ENCODE measurements around the gene CDADC1. TPM values are rescaled to one million over a fixed set of nuclear protein-coding genes. Genes with fewer than 3 reads are reported as not detected.

Gene CDADC1
- total and polyA plus RNA-seq, 11 donors: 2.8 to 10.8 (median 10.2) TPM

DNA sequence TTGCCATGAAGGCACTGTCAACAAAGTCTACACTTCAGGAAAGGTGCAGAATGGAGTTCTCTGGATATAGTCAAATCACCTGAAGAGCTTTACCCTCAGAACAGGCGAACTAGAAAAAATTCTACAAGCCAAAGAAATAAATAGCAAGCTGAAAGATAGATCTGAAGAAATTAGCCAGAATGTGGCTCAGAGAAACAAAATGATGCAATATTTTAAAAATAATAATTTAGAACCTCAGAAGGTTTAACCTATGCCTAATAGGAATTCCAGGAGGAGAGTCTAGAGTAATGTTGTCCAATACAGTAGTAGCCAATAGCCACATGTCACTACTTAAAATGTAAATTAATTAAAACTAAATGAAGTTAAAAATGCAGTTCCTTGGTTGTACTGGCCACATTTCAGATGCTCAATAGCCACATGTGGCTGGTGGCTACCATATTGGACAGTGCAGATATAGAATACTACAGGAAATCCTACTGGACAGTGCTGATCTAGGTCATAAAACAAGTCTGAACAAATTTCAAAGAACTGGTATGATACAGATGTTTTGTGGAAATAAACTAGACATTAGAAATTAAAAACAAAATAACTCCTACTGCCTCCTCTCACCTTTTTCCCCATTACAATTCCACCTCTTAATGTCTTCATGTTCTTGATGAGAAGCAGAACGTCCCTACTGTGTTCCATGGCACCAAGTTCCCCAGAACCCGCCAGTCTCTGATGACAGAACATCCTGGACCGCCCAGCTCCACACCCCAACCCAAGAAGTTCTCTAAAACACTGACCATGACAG lies 679 bp upstream of the CDADC1 start:
- Histone ChIP-seq H3K4me3 (peak overlapping the region; percentile 62 to 97 (median 84)), H3K27me3 (no peaks in the 10 kb centered on the region), H3K9me3 (no peaks in the 10 kb centered on the region), H3K27ac (peak overlapping the region; percentile 74 to 93 (median 90)), H3K4me1 (peaks cover 0 to 34% (median 14%) of the 10 kb centered on the region in 12 donors), H3K36me3 (peaks cover 0 to 28% (median 5%) of the 10 kb centered on the region in 9 donors)
- intact Hi-C loops (cut with DNase I): loop anchor here in 2 of 10 donors (5.0 to 10.0 kb wide), 2 partner anchors 195 to 272 kb away; partner anchors contain the start of genes CAB39L (in 1 of the 2), FNDC3A (in 1 of the 2) and SETDB2 (in 1 of the 2)
- TF ChIP-seq POLR2A (IDR thresholded peaks at IDR 0.05): no peak
- ATAC-seq: peak; percentile 76 to 80 (median 76)
- 25 to 26% (median 25%) methylated on average over 4 of the region's 4 CpGs for WGBS, 4 donors
- no peak for DNase-seq

DNA sequence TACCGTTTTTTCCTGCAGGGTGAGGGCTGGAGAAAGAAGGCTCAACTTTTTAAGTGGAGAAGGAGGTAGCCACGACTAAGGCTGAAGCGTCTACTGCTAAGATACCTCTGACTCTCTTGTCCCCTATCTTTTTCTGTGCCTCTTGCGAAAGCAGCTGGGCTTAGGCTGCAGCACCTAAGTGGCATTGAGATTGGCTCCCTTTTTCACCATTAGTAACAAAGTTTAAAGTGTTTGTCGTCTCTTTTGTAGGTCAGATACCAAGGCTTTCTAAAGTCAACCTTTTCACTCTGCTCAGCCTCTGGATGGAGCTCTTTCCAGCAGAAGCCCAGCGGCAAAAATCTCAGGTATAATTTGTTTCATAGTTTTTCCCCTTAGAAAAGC lies 887 bp downstream of the CDADC1 start:
- WGBS, 4 donors: 5 to 8% (median 6%) methylated on average over 6 of the region's 6 CpGs
- ATAC-seq (peak in 3 of 4 donors; percentile 1 to 21 (median 20)), DNase-seq (no peak)
- peaks cover 0 to 34% (median 7%) of the 10 kb centered on the region in 9 donors for H3K36me3 ChIP-seq
- intact Hi-C loops (cut with DNase I): loop anchor here in 2 of 10 donors (5.0 to 10.0 kb wide), 2 partner anchors 194 to 274 kb away; partner anchors contain the start of genes CAB39L (in 1 of the 2), FNDC3A (in 1 of the 2) and SETDB2 (in 1 of the 2)
- peak overlapping the region; percentile 62 to 97 (median 84) for H3K4me3 ChIP-seq
- peaks cover 0 to 40% (median 14%) of the 10 kb centered on the region in 12 donors for H3K4me1 ChIP-seq
- no peaks in the 10 kb centered on the region for H3K27me3 ChIP-seq
- H3K9me3 ChIP-seq: no peaks in the 10 kb centered on the region
- no peak for TF ChIP-seq CTCF (IDR thresholded peaks at IDR 0.05)
- no peak for TF ChIP-seq POLR2A (IDR thresholded peaks at IDR 0.05)
- H3K27ac ChIP-seq: peak overlapping the region in 11 of 12 donors; percentile 74 to 93 (median 90)

DNA sequence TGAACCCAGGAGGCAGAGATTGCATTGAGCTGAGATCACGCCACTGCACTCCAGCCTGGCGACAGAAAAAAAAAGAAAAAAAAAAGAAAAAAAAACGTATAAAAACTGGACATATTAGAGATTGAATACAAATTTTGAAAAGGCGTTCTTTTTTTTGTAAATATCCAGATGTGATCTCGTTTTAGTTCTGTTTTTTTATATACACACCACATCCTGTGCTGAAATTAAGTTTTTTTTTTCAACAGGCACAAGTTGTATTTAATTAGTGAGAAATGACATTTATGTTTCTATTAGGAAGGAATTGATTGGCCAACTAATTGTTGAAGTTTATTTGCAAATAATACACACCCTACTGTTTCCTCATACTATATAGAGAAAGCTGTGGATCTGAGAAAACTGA lies 3.6 kb downstream of the CDADC1 start:
- no peak for TF ChIP-seq POLR2A (IDR thresholded peaks at IDR 0.05)
- TF ChIP-seq CTCF (IDR thresholded peaks at IDR 0.05): no peak
- Histone ChIP-seq H3K27ac (no peak overlapping the region), H3K9me3 (no peaks in the 10 kb centered on the region), H3K4me3 (no peak overlapping the region), H3K36me3 (peaks cover 0 to 61% (median 26%) of the 10 kb centered on the region in 9 donors), H3K27me3 (no peaks in the 10 kb centered on the region), H3K4me1 (peaks cover 0 to 46% (median 14%) of the 10 kb centered on the region in 12 donors)
- 76 to 83% (median 81%) methylated on average over 5 of the region's 5 CpGs for WGBS, 4 donors
- intact Hi-C loops (cut with DNase I): loop anchor here in 1 of 10 donors (10.0 kb wide), 1 partner anchor 147 kb away; no protein-coding TSS in a partner anchor
- no peak for DNase-seq
- ATAC-seq: no peak

- TF ChIP-seq POLR2A (IDR thresholded peaks at IDR 0.05) (no peak), CTCF (IDR thresholded peaks at IDR 0.05) (no peak)
- Histone ChIP-seq H3K9me3 (no peaks in the 10 kb centered on the region), H3K27ac (no peak overlapping the region), H3K36me3 (peaks cover 0 to 80% (median 35%) of the 10 kb centered on the region in 9 donors), H3K4me1 (peaks cover 0 to 49% (median 11%) of the 10 kb centered on the region in 12 donors), H3K27me3 (no peaks in the 10 kb centered on the region), H3K4me3 (no peak overlapping the region)
- DNase-seq: no peak
- no peak for ATAC-seq
- 96 to 100% (median 99%) methylated on average over 1 of the region's 1 CpG for WGBS, 4 donors
- intact Hi-C loops (cut with DNase I): loop anchor here in 1 of 10 donors (10.0 kb wide), 1 partner anchor 149 kb away; no protein-coding TSS in a partner anchor
Observed at GRCh38 chr13:49253310-49253709, 5.6 kb downstream of the CDADC1 start.
